ENCODE data around the gene FOXP1. TPM values are rescaled to one million over a fixed set of nuclear protein-coding genes. Genes with fewer than 3 reads are reported as not detected.

FOXP1 gene
- total RNA-seq, 1 donor = 123 TPM

- no peak for DNase-seq (ENCODE audit: low read depth in 2 of 3, low spot score in 2 of 3)
These were observed 411.3 kb downstream of the FOXP1 start for GRCh38 chr3:71172189-71172588.

- no peak for DNase-seq (ENCODE audit: low read depth in 2 of 3, low spot score in 2 of 3)
These were observed 412.3 kb downstream of the FOXP1 start for GRCh38 chr3:71171247-71171646.

- DNase-seq (ENCODE audit: low read depth in 2 of 3, low spot score in 2 of 3) = no peak
These were observed 414.6 kb downstream of the FOXP1 start for GRCh38 chr3:71168880-71169411.

GRCh38 chr3:71168121-71168721, 415.3 kb downstream of the FOXP1 start:
- no peak for DNase-seq (ENCODE audit: low read depth in 2 of 3, low spot score in 2 of 3)

GRCh38 chr3:71166339-71167240, 416.9 kb downstream of the FOXP1 start:
- no peak for DNase-seq (ENCODE audit: low read depth in 2 of 3, low spot score in 2 of 3)

- no peak for DNase-seq (ENCODE audit: low read depth in 2 of 3, low spot score in 2 of 3)
These were observed 418.6 kb downstream of the FOXP1 start for GRCh38 chr3:71164881-71165280.

- DNase-seq (ENCODE audit: low read depth in 2 of 3, low spot score in 2 of 3) = no peak
These were observed 420.2 kb downstream of the FOXP1 start for GRCh38 chr3:71163198-71163918.

- DNase-seq (ENCODE audit: low read depth in 2 of 3, low spot score in 2 of 3) = no peak
These were observed 421.3 kb downstream of the FOXP1 start for GRCh38 chr3:71162221-71162620.

GRCh38 chr3:71160785-71161546, 422.6 kb downstream of the FOXP1 start:
- DNase-seq (ENCODE audit: low read depth in 2 of 3, low spot score in 2 of 3) = no peak

- no peak for DNase-seq (ENCODE audit: low read depth in 2 of 3, low spot score in 2 of 3)
These were observed 427.4 kb downstream of the FOXP1 start for GRCh38 chr3:71156062-71156665.

- no peak for DNase-seq (ENCODE audit: low read depth in 2 of 3, low spot score in 2 of 3)
These were observed 428.7 kb downstream of the FOXP1 start for GRCh38 chr3:71154846-71155245.

- no peak for DNase-seq (ENCODE audit: low read depth in 2 of 3, low spot score in 2 of 3)
These were observed 429.8 kb downstream of the FOXP1 start for GRCh38 chr3:71153713-71154112.

GRCh38 chr3:71152892-71153265, 430.6 kb downstream of the FOXP1 start:
- no peak for DNase-seq (ENCODE audit: low read depth in 2 of 3, low spot score in 2 of 3)

- DNase-seq (ENCODE audit: low read depth in 2 of 3, low spot score in 2 of 3) = no peak
These were observed 431.3 kb downstream of the FOXP1 start for GRCh38 chr3:71152039-71152891.

GRCh38 chr3:71149959-71150954, 433.3 kb downstream of the FOXP1 start:
- peak in 1 of 3 donors; percentile 38 for DNase-seq (ENCODE audit: low read depth in 2 of 3, low spot score in 2 of 3)

GRCh38 chr3:71148455-71149060, 435.0 kb downstream of the FOXP1 start:
- no peak for DNase-seq (ENCODE audit: low read depth in 2 of 3, low spot score in 2 of 3)

GRCh38 chr3:71146673-71147072, 436.9 kb downstream of the FOXP1 start:
- DNase-seq (ENCODE audit: low read depth in 2 of 3, low spot score in 2 of 3) = no peak

GRCh38 chr3:71145954-71146353, 437.6 kb downstream of the FOXP1 start:
- no peak for DNase-seq (ENCODE audit: low read depth in 2 of 3, low spot score in 2 of 3)

Measured in hematopoietic multipotent progenitor cell (in vitro differentiated cells).